Calu3 (cell line): ENCODE results near the gene PRDM8. TPM values are rescaled to one million over a fixed set of nuclear protein-coding genes. Genes with fewer than 3 reads are reported as not detected.

Experiments
- BruUV-seq: library from RNA; stranded (reverse); fragments of 400-500 nt; replicated peaks from 2 replicates; lab custom pipeline; 2021; lab: Mats Ljungman, UMichigan
- CTCF ChIA-PET: fragments of 300-600 bp; sonication (Branson Sonifier 250); formaldehyde crosslinking; loops from one replicate; lab custom pipeline; 2022; ENCODE audit warnings: antibody characterized with exemption; lab: Charles Lee
- DNase-seq: peaks from one replicate; pipeline ENCODE4 v3.0.0; 2022
- H3K27ac Mint-ChIP-seq: one replicate; pipeline ENCODE4 v1.8.0; 2022; ENCODE audit warnings: mixed read lengths; ENCODE audit not compliant: unreplicated experiment
- H3K27me3 Mint-ChIP-seq: one replicate; pipeline ENCODE4 v1.8.0; 2022; ENCODE audit warnings: mixed read lengths; ENCODE audit not compliant: unreplicated experiment
- H3K36me3 Mint-ChIP-seq: one replicate; pipeline ENCODE4 v1.8.0; 2022; ENCODE audit warnings: mild to moderate bottlenecking, moderate library complexity, mixed read lengths; ENCODE audit not compliant: insufficient read depth, unreplicated experiment
- H3K4me1 Mint-ChIP-seq: one replicate; pipeline ENCODE4 v1.8.0; 2022; ENCODE audit warnings: mild to moderate bottlenecking, low read depth, mixed read lengths; ENCODE audit not compliant: unreplicated experiment
- H3K4me3 Mint-ChIP-seq: one replicate; pipeline ENCODE4 v1.8.0; 2022; ENCODE audit warnings: mild to moderate bottlenecking, low read depth, moderate library complexity, mixed read lengths; ENCODE audit not compliant: unreplicated experiment
- H3K9me3 Mint-ChIP-seq: one replicate; pipeline ENCODE4 v1.8.0; 2022; ENCODE audit warnings: low read depth, mixed read lengths; ENCODE audit not compliant: unreplicated experiment
- CTCF ChIP-seq: fragments of 200-600 bp; IDR thresholded peaks from one replicate; pipeline ENCODE4 v1.8.0; 2022; ENCODE audit warnings: antibody characterized with exemption; ENCODE audit not compliant: unreplicated experiment
- intact Hi-C: fragments of 100-400 bp; cut with micrococcal nuclease; formaldehyde crosslinking; loops from one replicate; pipeline ENCODE4 v1.10.0; 2022; ENCODE audit not compliant: unreplicated experiment
- total RNA-seq: library from RNA; stranded (reverse); gene quantifications from 2 replicates; pipeline ENCODE4 v1.2.3, GENCODE V29; 2022

The PRDM8 gene
- total RNA-seq, 1 experiment from 2014 or later = 1.8 TPM

GRCh38 chr4:80204433-80205011 lies 7.2 kb downstream of the PRDM8 start:
- no TSS peak for BruUV-seq

DNA sequence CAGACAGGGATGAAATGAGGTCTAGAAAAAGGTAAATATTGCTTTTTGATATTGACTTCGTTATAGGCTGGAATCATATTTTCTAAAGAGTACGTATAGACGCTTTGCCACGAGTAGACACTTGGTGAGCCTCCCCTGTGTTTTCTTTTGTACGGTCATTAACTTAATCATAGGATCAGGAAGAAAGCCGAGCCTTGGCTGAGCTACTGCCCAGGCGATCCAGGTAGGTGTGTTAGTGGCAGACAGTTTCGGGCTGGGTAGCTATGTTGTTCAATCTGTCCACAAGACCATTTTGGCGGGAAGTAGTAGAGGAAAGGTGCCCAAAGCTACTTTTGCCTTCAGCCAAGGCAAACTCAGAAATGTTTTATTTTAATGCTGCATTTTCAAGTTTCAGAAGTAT lies 8.8 kb downstream of the PRDM8 start:
- H3K36me3 Mint-ChIP-seq = peaks cover 11% of the 10 kb centered on the region

More at GRCh38 chr4:80204433-80205011, 7.2 kb downstream of the PRDM8 start:
- H3K9me3 Mint-ChIP-seq = peaks cover 2% of the 10 kb centered on the region
- no peak overlapping the region for H3K27ac Mint-ChIP-seq
- intact Hi-C loops = no loop called here
- H3K4me3 Mint-ChIP-seq = no peak overlapping the region
- peaks cover 11% of the 10 kb centered on the region for H3K36me3 Mint-ChIP-seq
- H3K27me3 Mint-ChIP-seq = no peaks in the 10 kb centered on the region
- H3K4me1 Mint-ChIP-seq = peaks cover 7% of the 10 kb centered on the region
- TF ChIP-seq CTCF = no peak
- CTCF ChIA-PET = no interaction called here
- no peak for DNase-seq

DNA sequence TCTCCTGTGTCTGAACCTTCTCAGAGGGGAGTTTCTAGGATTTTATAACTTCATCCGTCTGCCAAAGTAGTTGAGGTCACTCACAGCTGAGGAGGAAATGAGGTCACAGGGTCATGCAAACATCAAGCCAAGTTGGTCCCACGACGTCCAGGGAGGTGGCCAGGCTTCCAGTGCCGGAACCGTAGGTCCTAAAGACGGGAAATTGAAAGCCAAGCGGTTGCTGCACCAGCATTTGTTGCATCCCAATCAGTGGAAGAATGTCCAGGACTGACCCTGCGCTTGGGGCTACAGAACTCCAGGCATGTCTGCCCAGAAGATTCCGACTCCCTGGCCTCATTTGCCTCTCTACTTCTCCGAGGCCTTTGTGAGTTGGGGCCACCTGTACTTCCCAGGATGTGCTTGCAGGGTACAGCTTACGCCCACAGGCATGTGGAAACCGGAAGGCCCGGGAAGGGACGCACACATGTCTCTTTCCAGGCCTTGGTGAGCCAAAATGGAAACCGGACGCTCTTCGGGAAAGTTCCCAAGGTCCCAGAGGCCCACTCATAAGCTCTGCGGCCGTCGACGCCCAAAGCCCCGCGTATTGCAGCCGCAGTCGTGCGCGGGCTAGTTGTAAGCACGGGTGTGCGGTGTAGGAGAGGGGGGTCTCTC lies 9.3 kb downstream of the PRDM8 start:
- H3K9me3 Mint-ChIP-seq = peaks cover 2% of the 10 kb centered on the region
- H3K4me1 Mint-ChIP-seq = peaks cover 1% of the 10 kb centered on the region
- no peak overlapping the region for H3K4me3 Mint-ChIP-seq

More for the DNA sequence above, 8.8 kb downstream of the PRDM8 start:
- CTCF ChIA-PET = no interaction called here
- intact Hi-C loops = no loop called here
- Mint-ChIP-seq H3K9me3 (peaks cover 2% of the 10 kb centered on the region), H3K4me1 (peaks cover 7% of the 10 kb centered on the region), H3K27me3 (no peaks in the 10 kb centered on the region), H3K27ac (no peak overlapping the region), H3K4me3 (no peak overlapping the region)
- BruUV-seq = no TSS peak
- no peak for DNase-seq
- TF ChIP-seq CTCF = no peak

DNA sequence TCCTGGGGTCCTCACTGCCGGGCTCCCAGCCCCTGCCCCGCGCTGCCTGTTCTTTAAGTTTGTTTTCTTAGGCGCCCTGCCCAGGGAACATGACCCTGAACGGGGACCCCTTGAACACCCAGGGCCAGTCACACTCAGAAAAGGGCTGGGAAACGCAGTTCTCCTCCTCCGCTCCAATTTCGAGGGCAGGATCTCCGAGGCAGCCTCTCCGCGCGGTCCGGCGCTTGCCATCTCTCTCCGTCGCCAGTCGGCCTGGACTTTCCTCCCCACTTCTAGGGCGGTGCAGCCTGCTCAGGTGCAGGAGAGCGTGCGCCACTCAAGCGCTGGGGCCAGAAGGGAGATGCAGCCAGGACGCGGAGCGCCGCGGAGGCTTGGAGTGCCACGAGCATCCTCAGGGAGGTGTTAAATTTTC lies 9.9 kb downstream of the PRDM8 start:
- Mint-ChIP-seq H3K4me1 (no peaks in the 10 kb centered on the region), H3K27ac (no peak overlapping the region), H3K27me3 (no peaks in the 10 kb centered on the region), H3K9me3 (peaks cover 2% of the 10 kb centered on the region), H3K4me3 (no peak overlapping the region), H3K36me3 (peaks cover 3% of the 10 kb centered on the region)
- no peak for DNase-seq
- CTCF ChIA-PET = no interaction called here
- TF ChIP-seq CTCF = no peak
- intact Hi-C loops = no loop called here
- BruUV-seq = no TSS peak

More for the DNA sequence above, 9.3 kb downstream of the PRDM8 start:
- no peak for TF ChIP-seq CTCF
- CTCF ChIA-PET = no interaction called here
- BruUV-seq = no TSS peak
- H3K36me3 Mint-ChIP-seq = peaks cover 8% of the 10 kb centered on the region
- no peaks in the 10 kb centered on the region for H3K27me3 Mint-ChIP-seq
- H3K27ac Mint-ChIP-seq = no peak overlapping the region
- no peak for DNase-seq
- intact Hi-C loops = no loop called here
